Heart right ventricle (tissue), 16 donors: Measurements from ENCODE around the gene NPTXR. TPM values are rescaled to one million over a fixed set of nuclear protein-coding genes. Genes with fewer than 3 reads are reported as not detected.

Experiments
- ATAC-seq, 8 donors: fragments of 200-7000 bp; cut with Tn5 transposase; one replicate each; pipeline ENCODE4 v1.9.1; 2020; ENCODE audit warnings: mild to moderate bottlenecking in 8 of 8, moderate library complexity in 8 of 8, moderate number of reproducible peaks in 1 of 8
- DNase-seq, 2 donors: peaks; one replicate each; pipeline ENCODE4 v3.0.0-alpha.2; 2020
- H3K27ac ChIP-seq, 10 donors: fragments of 200-600 bp; sonication (generic) in 2 of 10; one replicate each; pipeline versions ENCODE4 v1.5.0 to v1.8.0; 2020 to 2022; ENCODE audit warnings: mild to moderate bottlenecking in 3 of 10
- H3K27me3 ChIP-seq, 7 donors: fragments of 200-600 bp; one replicate each; pipeline ENCODE4 v1.8.0; 2021 to 2022; ENCODE audit warnings: mild to moderate bottlenecking in 2 of 7
- H3K36me3 ChIP-seq, 9 donors: fragments of 200-600 bp; sonication (generic) in 1 of 9; one replicate each; pipeline versions ENCODE4 v1.5.0 to v1.8.0; 2020 to 2022; ENCODE audit warnings: mild to moderate bottlenecking in 2 of 9
- H3K4me1 ChIP-seq, 9 donors: fragments of 200-600 bp; sonication (generic) in 1 of 9; one replicate each; pipeline versions ENCODE4 v1.5.0 to v1.8.0; 2020 to 2022; ENCODE audit warnings: mild to moderate bottlenecking in 4 of 9
- H3K4me3 ChIP-seq, 10 donors: fragments of 200-600 bp; sonication (generic) in 2 of 10; one replicate each; pipeline versions ENCODE4 v1.5.0 to v1.8.0; 2020 to 2022; ENCODE audit warnings: mild to moderate bottlenecking in 7 of 10, moderate library complexity in 2 of 10
- H3K9me3 ChIP-seq, 11 donors: fragments of 200-600 bp in 10 of 11; sonication (generic) in 2 of 11; one replicate each; pipeline versions ENCODE4 v1.5.0 to v1.8.0; 2013 to 2022; ENCODE audit warnings: mild to moderate bottlenecking in 2 of 11, control low read depth in 1 of 11, moderate library complexity in 1 of 11
- WGBS, 2 donors: extraction: QIAGEN DNeasy Blood & Tissue Kit; methylation state at CpG; one replicate each; pipeline ENCODE4 v1.1.7; 2013; ENCODE audit warnings: inconsistent platforms in 1 of 2; 5-methylcytosine and 5-hydroxymethylcytosine counted together
- intact Hi-C, 10 donors: fragments of 100-400 bp; cut with DNase I; formaldehyde crosslinking; loops; one replicate each; pipeline versions ENCODE4 v1.11.1 to v1.14.2; 2022
- polyA plus RNA-seq, 2 donors: library from polyadenylated mRNA; stranded (reverse); fragments of 200-250 nt; gene quantifications; one replicate each; pipeline ENCODE4 v1.2.3, GENCODE V29; 2013
- total RNA-seq, 10 donors: library from RNA; stranded (reverse); fragmentation: NEBNext Ultra II Directional in 3 of 10; extraction: Animal tissue kit (Norgen Biotek cat#: 25700) in 3 of 10; gene quantifications; one replicate each; pipeline versions ENCODE4 v1.2.1 to v1.2.4, GENCODE V29; 2021 to 2023
- TF ChIP-seq, protein P1 (sequence below), 9 donors: fragments of 200-600 bp; sonication (generic) in 2 of 9; IDR thresholded peaks; one replicate each; pipeline versions ENCODE4 v1.5.0 to v1.8.0; 2021 to 2022; ENCODE audit warnings: antibody characterized with exemption in 9 of 9, mild to moderate bottlenecking in 5 of 9, moderate library complexity in 1 of 9
- donor health status: Arrhythmogenic right ventricular cardiomyopathy.
- donor health status: ischemic (EF 13 %, LVEDD 7.1; RV severe dilation, severe dysfunction).
- donor health status: healthy with polysubstance abuse.
- donor health status: DM: no; HTN: yes; CAD: no.
- donor health status: DM: no; HTN: no; CAD: no.
- donor health status: ischemic (EF 25% LVEDD 6.9; RV normal size, moderate dysfunction).
- donor health status: ischemic (EF 25% LVEDD 5.7; RV mildly dilated, moderate dysfunction).
- donor health status: healthy.
- donor health status: DM: yes; HTN: yes; CAD: no.
- donor health status: Ischemic cardiomyopathy.
- donor health status: ischemic (EF 35%, LVEDD 5.7; RV mildly dilated, moderate dysfunction).
- donor health status: nonischemic (EF 11% LVEDD 7.7; RV severe dilation, severe dysfunction).
- donor health status: DM: yes; HTN: yes; CAD: no.
- donor health status: PGD.
- donor health status: ischemic (EF 29% LVEDD 5.4; RV normal size, mild dysfunction).
- donor health status: nonischemic (EF 23%, LVEDD 6.1; RV moderate dilation, normal function).

NPTXR gene
- total and polyA plus RNA-seq, 12 donors = 8.6 to 32.9 (median 21.4) TPM

DNA sequence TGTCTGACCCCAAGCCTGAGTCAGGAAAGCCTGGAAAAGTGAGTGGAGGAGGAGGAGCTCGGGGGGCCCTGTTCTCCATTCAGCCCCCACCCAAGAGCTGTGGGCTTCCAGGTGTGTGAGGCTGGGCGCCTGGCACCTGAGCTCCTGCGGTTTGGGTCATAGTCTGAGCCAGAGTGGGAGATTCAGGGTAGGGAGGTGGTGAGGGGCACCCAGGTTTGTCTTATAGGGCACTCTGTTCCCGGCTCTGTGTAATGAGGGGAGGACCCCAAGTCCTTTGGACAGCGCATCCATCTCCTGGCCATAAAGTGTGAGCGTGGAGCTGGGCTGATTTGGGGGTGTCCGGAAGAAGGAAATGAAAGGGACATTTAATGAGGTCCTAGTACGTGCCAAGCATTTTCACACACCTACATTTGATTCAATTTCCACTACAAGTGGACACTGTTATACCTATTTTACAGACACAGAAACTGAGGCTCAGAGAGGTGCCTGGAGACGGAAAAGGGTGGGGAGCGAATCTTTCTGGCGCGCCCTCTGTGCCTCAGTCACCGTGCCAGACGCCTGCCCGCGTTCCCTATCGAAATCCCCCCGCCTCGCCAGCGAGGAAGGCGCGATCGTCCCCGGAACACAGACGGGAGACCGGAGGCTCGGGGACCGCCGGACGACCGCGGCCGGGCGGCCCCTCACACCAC, 1.2 kb downstream of the NPTXR start:
- Histone ChIP-seq H3K4me1 (peaks cover 3 to 20% (median 12%) of the 10 kb centered on the region in 9 donors), H3K4me3 (peak overlapping the region; percentile 18 to 64 (median 50)), H3K36me3 (no peaks in the 10 kb centered on the region), H3K27me3 (peaks cover 0 to 66% (median 13%) of the 10 kb centered on the region in 7 donors), H3K9me3 (no peaks in the 10 kb centered on the region), H3K27ac (peak overlapping the region in 8 of 10 donors; percentile 39 to 67 (median 60))
- no peak for DNase-seq
- no peak for ATAC-seq
- intact Hi-C loops = loop anchor here in 7 of 10 donors (2.0 to 10.0 kb wide), 8 partner anchors 45 to 75 kb away; partner anchors contain the start of gene DNAL4 (in 1 of the 7)
- WGBS, 2 donors = 21 to 22% methylated on average over 33 to 34 of the region's 34 CpGs
- TF ChIP-seq, protein P1, sequence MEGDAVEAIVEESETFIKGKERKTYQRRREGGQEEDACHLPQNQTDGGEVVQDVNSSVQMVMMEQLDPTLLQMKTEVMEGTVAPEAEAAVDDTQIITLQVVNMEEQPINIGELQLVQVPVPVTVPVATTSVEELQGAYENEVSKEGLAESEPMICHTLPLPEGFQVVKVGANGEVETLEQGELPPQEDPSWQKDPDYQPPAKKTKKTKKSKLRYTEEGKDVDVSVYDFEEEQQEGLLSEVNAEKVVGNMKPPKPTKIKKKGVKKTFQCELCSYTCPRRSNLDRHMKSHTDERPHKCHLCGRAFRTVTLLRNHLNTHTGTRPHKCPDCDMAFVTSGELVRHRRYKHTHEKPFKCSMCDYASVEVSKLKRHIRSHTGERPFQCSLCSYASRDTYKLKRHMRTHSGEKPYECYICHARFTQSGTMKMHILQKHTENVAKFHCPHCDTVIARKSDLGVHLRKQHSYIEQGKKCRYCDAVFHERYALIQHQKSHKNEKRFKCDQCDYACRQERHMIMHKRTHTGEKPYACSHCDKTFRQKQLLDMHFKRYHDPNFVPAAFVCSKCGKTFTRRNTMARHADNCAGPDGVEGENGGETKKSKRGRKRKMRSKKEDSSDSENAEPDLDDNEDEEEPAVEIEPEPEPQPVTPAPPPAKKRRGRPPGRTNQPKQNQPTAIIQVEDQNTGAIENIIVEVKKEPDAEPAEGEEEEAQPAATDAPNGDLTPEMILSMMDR (IDR thresholded peaks at IDR 0.05) = no peak

GRCh38 chr22:38841635-38842034, 2.2 kb downstream of the NPTXR start:
- no peak for ATAC-seq
- WGBS, 2 donors = 83 to 86% methylated on average over 5 of the region's 5 CpGs

DNA sequence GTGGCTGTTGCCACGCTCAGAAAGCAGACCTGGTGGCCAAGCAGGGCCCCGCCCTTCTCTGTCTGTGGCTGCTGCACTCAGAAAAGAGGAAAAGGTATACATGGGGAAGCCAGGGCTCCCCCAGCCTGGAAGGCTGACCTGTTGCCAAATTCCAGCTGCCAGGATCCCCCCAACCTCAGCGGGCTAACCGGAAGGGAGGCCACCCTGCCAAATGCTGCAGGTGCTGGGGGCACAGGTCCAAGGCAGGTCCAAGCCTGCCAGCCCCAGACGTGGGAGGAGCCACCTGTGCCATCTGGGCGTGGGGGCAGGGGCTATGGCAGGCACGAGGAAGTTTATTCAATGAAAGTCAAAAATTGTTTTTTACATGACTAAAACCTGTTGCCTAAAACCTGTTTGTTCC, 2.6 kb downstream of the NPTXR start:
- no peak overlapping the region for H3K4me3 ChIP-seq
- WGBS, 2 donors = 50 to 58% methylated on average over 7 of the region's 7 CpGs

More at GRCh38 chr22:38841635-38842034, 2.2 kb downstream of the NPTXR start:
- H3K27me3 ChIP-seq = peaks cover 0 to 59% (median 13%) of the 10 kb centered on the region in 7 donors
- no peak overlapping the region for H3K4me3 ChIP-seq
- intact Hi-C loops = loop anchor here in 7 of 10 donors (2.0 to 10.0 kb wide), 8 partner anchors 44 to 74 kb away; partner anchors contain the start of gene DNAL4 (in 1 of the 7)
- no peaks in the 10 kb centered on the region for H3K36me3 ChIP-seq
- no peak for DNase-seq
- peaks cover 3 to 20% (median 12%) of the 10 kb centered on the region in 9 donors for H3K4me1 ChIP-seq
- H3K27ac ChIP-seq = no peak overlapping the region
- TF ChIP-seq, protein P1 (IDR thresholded peaks at IDR 0.05) = no peak
- H3K9me3 ChIP-seq = no peaks in the 10 kb centered on the region

GRCh38 chr22:38840129-38840528, 3.7 kb downstream of the NPTXR start:
- H3K27ac ChIP-seq = no peak overlapping the region
- peaks cover 0 to 45% (median 13%) of the 10 kb centered on the region in 7 donors for H3K27me3 ChIP-seq
- TF ChIP-seq, protein P1 (IDR thresholded peaks at IDR 0.05) = no peak
- peaks cover 3 to 20% (median 12%) of the 10 kb centered on the region in 9 donors for H3K4me1 ChIP-seq
- DNase-seq (no peak), ATAC-seq (no peak)
- no peak overlapping the region for H3K4me3 ChIP-seq
- H3K9me3 ChIP-seq = no peaks in the 10 kb centered on the region
- intact Hi-C loops = loop anchor here in 6 of 10 donors (5.0 to 10.0 kb wide), 7 partner anchors 43 to 73 kb away; partner anchors contain the start of gene DNAL4 (in 1 of the 6)
- 82 to 87% methylated on average over 3 of the region's 3 CpGs for WGBS, 2 donors
- H3K36me3 ChIP-seq = no peaks in the 10 kb centered on the region

More for the DNA sequence above, 2.6 kb downstream of the NPTXR start:
- H3K4me1 ChIP-seq = peaks cover 3 to 20% (median 12%) of the 10 kb centered on the region in 9 donors
- TF ChIP-seq, protein P1 (IDR thresholded peaks at IDR 0.05) = no peak
- DNase-seq (no peak), ATAC-seq (no peak)
- intact Hi-C loops = loop anchor here in 6 of 10 donors (5.0 to 10.0 kb wide), 7 partner anchors 44 to 74 kb away; partner anchors contain the start of gene DNAL4 (in 1 of the 6)
- no peaks in the 10 kb centered on the region for H3K36me3 ChIP-seq
- H3K27ac ChIP-seq = no peak overlapping the region
- H3K27me3 ChIP-seq = peaks cover 0 to 56% (median 13%) of the 10 kb centered on the region in 7 donors
- H3K9me3 ChIP-seq = no peaks in the 10 kb centered on the region
